ENCODE measurements around the gene ARPC5. TPM values are rescaled to one million over a fixed set of nuclear protein-coding genes. Genes with fewer than 3 reads are reported as not detected.
"Not testable (repeated sequence)": the region's sequence is repeated elsewhere in the genome, so short reads cannot be mapped to it uniquely, and the experiment has no call there.

Gene ARPC5
- total RNA-seq, 2 donors from 2014 or later: 62.0 to 71.4 TPM

- ATAC-seq (peak; percentile 88 to 93), DNase-seq (peak; percentile 29)
- intact Hi-C loops (cut with DNase I): loop anchor here in 1 of 2 donors (5.0 to 10.0 kb wide), 3 partner anchors 78 to 341 kb away; partner anchors contain the start of gene SMG7
These were observed 12.4 kb downstream of the ARPC5 start for GRCh38 chr1:183622884-183623785.

- DNase-seq (no peak), ATAC-seq (no peak)
- intact Hi-C loops (cut with DNase I): loop anchor here in 1 of 2 donors (5.0 to 10.0 kb wide), 3 partner anchors 77 to 340 kb away; partner anchors contain the start of gene SMG7
These were observed 13.6 kb downstream of the ARPC5 start for GRCh38 chr1:183622013-183622412.

GRCh38 chr1:183620311-183620710 is 15.3 kb downstream of the ARPC5 start:
- intact Hi-C loops (cut with DNase I): loop anchor here in 1 of 2 donors (5.0 to 10.0 kb wide), 3 partner anchors 76 to 338 kb away; partner anchors contain the start of gene SMG7
- ATAC-seq (no peak), DNase-seq (no peak)

- intact Hi-C loops (cut with DNase I): loop anchor here in 1 of 2 donors (5.0 to 10.0 kb wide), 3 partner anchors 75 to 337 kb away; partner anchors contain the start of gene SMG7
- DNase-seq (no peak), ATAC-seq (no peak)
These were observed 15.8 kb downstream of the ARPC5 start for GRCh38 chr1:183619781-183620180.

- DNase-seq; intact Hi-C loops (cut with DNase I); ATAC-seq: not testable (repeated sequence)
These were observed 17.4 kb downstream of the ARPC5 start for GRCh38 chr1:183618202-183618601.

GRCh38 chr1:183612975-183613374 is 22.6 kb downstream of the ARPC5 start:
- ATAC-seq; intact Hi-C loops (cut with DNase I): not testable (repeated sequence)

GRCh38 chr1:183612407-183612806 is 23.2 kb downstream of the ARPC5 start:
- DNase-seq: no peak
- no peak for ATAC-seq
- intact Hi-C loops (cut with DNase I): no loop called here

More at GRCh38 chr1:183612975-183613374, 22.6 kb downstream of the ARPC5 start:
- not testable (repeated sequence) for DNase-seq

- no peak for ATAC-seq
- no peak for DNase-seq
- intact Hi-C loops (cut with DNase I): no loop called here
These were observed 24.6 kb downstream of the ARPC5 start for GRCh38 chr1:183611021-183611420.

- ATAC-seq: peak; percentile 34 to 81
- DNase-seq: no peak
- intact Hi-C loops (cut with DNase I): no loop called here
These were observed 25.7 kb downstream of the ARPC5 start for GRCh38 chr1:183609759-183610452.

GRCh38 chr1:183609313-183609712 is 26.3 kb downstream of the ARPC5 start:
- intact Hi-C loops (cut with DNase I): no loop called here
- ATAC-seq (peak; percentile 88 to 91), DNase-seq (peak; percentile 73)

GRCh38 chr1:183607322-183607980 is 28.1 kb downstream of the ARPC5 start:
- DNase-seq (no peak), ATAC-seq (no peak)
- intact Hi-C loops (cut with DNase I): no loop called here

GRCh38 chr1:183605904-183606303 is 29.7 kb downstream of the ARPC5 start:
- ATAC-seq (no peak), DNase-seq (no peak)
- intact Hi-C loops (cut with DNase I): no loop called here

GRCh38 chr1:183604815-183605214 is 30.8 kb downstream of the ARPC5 start:
- peak in 1 of 2 donors; percentile 17 for ATAC-seq
- no peak for DNase-seq
- intact Hi-C loops (cut with DNase I): no loop called here

- intact Hi-C loops (cut with DNase I): no loop called here
- DNase-seq (no peak), ATAC-seq (peak in 1 of 2 donors; percentile 40)
These were observed 31.4 kb downstream of the ARPC5 start for GRCh38 chr1:183604038-183604808.

GRCh38 chr1:183602510-183602909 is 33.1 kb downstream of the ARPC5 start:
- DNase-seq (no peak), ATAC-seq (no peak)
- intact Hi-C loops (cut with DNase I): no loop called here

- intact Hi-C loops (cut with DNase I): no loop called here
- DNase-seq: no peak
- ATAC-seq: no peak
These were observed 34.9 kb downstream of the ARPC5 start for GRCh38 chr1:183600634-183601033.

- intact Hi-C loops (cut with DNase I): no loop called here
- DNase-seq (no peak), ATAC-seq (peak; percentile 75 to 88)
These were observed 35.4 kb downstream of the ARPC5 start for GRCh38 chr1:183600136-183600535.

- ATAC-seq (peak in 1 of 2 donors; percentile 9), DNase-seq (no peak)
- intact Hi-C loops (cut with DNase I): no loop called here
These were observed 37.2 kb downstream of the ARPC5 start for GRCh38 chr1:183598386-183598785.
